HepG2 (cell line): ENCODE results near the gene ADM. TPM values are rescaled to one million over a fixed set of nuclear protein-coding genes. Genes with fewer than 3 reads are reported as not detected.

Experiments
- CBFB ChIP-seq: sonication (generic); formaldehyde crosslinking; IDR thresholded peaks from 2 replicates; pipeline ENCODE4 v1.4.0; 2020; ENCODE audit warnings: missing genetic modification reagents
- CC2D1A ChIP-seq: sonication (generic); formaldehyde crosslinking; IDR thresholded peaks from 2 replicates; pipeline ENCODE4 v1.8.1; 2023; ENCODE audit warnings: mild to moderate bottlenecking, missing genetic modification reagents
- CENPT ChIP-seq: sonication (generic); formaldehyde crosslinking; IDR thresholded peaks from 2 replicates; pipeline ENCODE4 v1.8.0; 2022; ENCODE audit warnings: low read depth, mild to moderate bottlenecking, moderate library complexity, missing genetic modification reagents
- GATAD1 ChIP-seq: IDR thresholded peaks from 2 replicates; pipeline ENCODE4 v1.6.1; 2016; ENCODE audit warnings: missing genetic modification reagents, missing compliant biosample characterization
- HBP1 ChIP-seq: IDR thresholded peaks from 2 replicates; pipeline ENCODE4 v1.6.1; 2016; ENCODE audit warnings: low read depth, control low read depth
- KAT2B ChIP-seq: fragments of 150-350 bp; IDR thresholded peaks from 2 replicates; pipeline ENCODE4 v1.6.1; 2014; ENCODE audit warnings: low read depth, low read length, borderline replicate concordance
- MIER3 ChIP-seq: IDR thresholded peaks from 2 replicates; pipeline ENCODE4 v1.6.1; 2016; ENCODE audit warnings: missing compliant biosample characterization, borderline replicate concordance
- NCOA5 ChIP-seq: sonication (generic); formaldehyde crosslinking; IDR thresholded peaks from 2 replicates; pipeline ENCODE4 v1.4.0; 2020; ENCODE audit warnings: missing genetic modification reagents
- RXRA ChIP-seq: sonication (generic); formaldehyde crosslinking; IDR thresholded peaks from 2 replicates; pipeline ENCODE4 v1.5.1; 2020; ENCODE audit warnings: missing genetic modification reagents
- SALL1 ChIP-seq: sonication (generic); formaldehyde crosslinking; IDR thresholded peaks from 2 replicates; pipeline ENCODE4 v1.8.0; 2022; ENCODE audit warnings: mild to moderate bottlenecking, missing genetic modification reagents
- SCMH1 ChIP-seq: sonication (generic); formaldehyde crosslinking; IDR thresholded peaks from 2 replicates; pipeline ENCODE4 v1.9.0; 2021; ENCODE audit warnings: missing genetic modification reagents, mild to moderate bottlenecking, borderline replicate concordance
- TAF1 ChIP-seq: sonication (generic); formaldehyde crosslinking; IDR thresholded peaks from 2 replicates; pipeline ENCODE4 v1.4.0; 2020; ENCODE audit warnings: missing genetic modification reagents
- TIGD3 ChIP-seq: sonication (generic); formaldehyde crosslinking; IDR thresholded peaks from 2 replicates; pipeline ENCODE4 v1.5.1; 2020; ENCODE audit warnings: mild to moderate bottlenecking, missing genetic modification reagents, borderline replicate concordance
- ZBTB44 ChIP-seq: sonication (generic); formaldehyde crosslinking; IDR thresholded peaks from 2 replicates; pipeline ENCODE4 v1.4.0; 2020; ENCODE audit warnings: missing genetic modification reagents
- ZBTB7A ChIP-seq: sonication (generic); formaldehyde crosslinking; IDR thresholded peaks from 2 replicates; pipeline ENCODE4 v1.8.0; 2022; ENCODE audit warnings: mild to moderate bottlenecking, missing genetic modification reagents
- ZNF34 ChIP-seq: sonication (generic); formaldehyde crosslinking; IDR thresholded peaks from 2 replicates; pipeline ENCODE4 v1.4.0; 2020; ENCODE audit warnings: mild to moderate bottlenecking, missing genetic modification reagents, borderline replicate concordance
- ZNF576 ChIP-seq: sonication (generic); formaldehyde crosslinking; IDR thresholded peaks from 2 replicates; pipeline ENCODE4 v1.4.0; 2020; ENCODE audit warnings: mild to moderate bottlenecking, missing genetic modification reagents
- ZNF609 ChIP-seq: sonication (generic); formaldehyde crosslinking; IDR thresholded peaks from 2 replicates; pipeline ENCODE4 v1.4.0; 2020; ENCODE audit warnings: mild to moderate bottlenecking, missing genetic modification reagents, borderline replicate concordance
- ZNF747 ChIP-seq: sonication (generic); formaldehyde crosslinking; IDR thresholded peaks from 2 replicates; pipeline ENCODE4 v1.8.1; 2023; ENCODE audit warnings: missing genetic modification reagents, mild to moderate bottlenecking, borderline replicate concordance
- ZSCAN29 ChIP-seq: sonication (generic); formaldehyde crosslinking; conservative IDR thresholded peaks from 2 replicates; pipeline ENCODE4 v1.4.0; 2020; ENCODE audit warnings: mild to moderate bottlenecking, missing genetic modification reagents
- polyA plus RNA-seq, 8 experiments: library from polyadenylated mRNA; depleted of rRNA in 3 of 8; stranded (reverse) in 7 of 8; unstranded in 1 of 8; fragments of >200 nt; fragmentation: Illumina TruSeq in 4 of 8; extraction: Trizol in 4 of 8; gene quantifications; 2 replicates each; pipeline versions ENCODE4 v1.2.1 to v1.2.3, GENCODE V29; 2011 to 2016; ENCODE audit warnings: low read depth in 4 of 8, missing spikeins in 1 of 8, mixed read lengths in 1 of 8; ENCODE audit not compliant: insufficient read depth in 1 of 8
- total RNA-seq, 5 experiments: library from RNA; depleted of rRNA; stranded (reverse); fragments of >200 nt; fragmentation: Illumina TruSeq; extraction: Trizol; gene quantifications; 2 replicates each; pipeline ENCODE4 v1.2.3, GENCODE V29; 2016; ENCODE audit warnings: low read depth in 1 of 5

The ADM gene
- total and polyA plus RNA-seq, 2 of the 13 experiments (the other 11 are each of a cell fraction or from before 2014, with no cell fraction given) = 10.7 to 26.1 TPM

- peak; percentile 70 for TF ChIP-seq ZNF609 (CRISPR knock-in tag)
- no peak for TF ChIP-seq RXRA (CRISPR knock-in tag)
- TF ChIP-seq CBFB = no peak
- no peak for TF ChIP-seq KAT2B
- TF ChIP-seq TAF1 (CRISPR knock-in tag) = no peak
- TF ChIP-seq MIER3 (CRISPR knock-in tag) = peak; percentile 27; the same call in 1 of the 2 replicates
- TF ChIP-seq ZNF34 (CRISPR knock-in tag) = no peak
- no peak for TF ChIP-seq CC2D1A (CRISPR knock-in tag)
- TF ChIP-seq ZNF747 (CRISPR knock-in tag) = no peak
- no peak for TF ChIP-seq ZBTB7A (CRISPR knock-in tag)
- TF ChIP-seq CENPT (CRISPR knock-in tag) = no peak
- no peak for TF ChIP-seq SCMH1 (CRISPR knock-in tag)
- TF ChIP-seq ZNF576 (CRISPR knock-in tag) = no peak
- no peak for TF ChIP-seq ZBTB44 (CRISPR knock-in tag)
- TF ChIP-seq TIGD3 (CRISPR knock-in tag) = no peak
- TF ChIP-seq ZSCAN29 (CRISPR knock-in tag) = no peak
- no peak for TF ChIP-seq HBP1 (CRISPR knock-in tag)
- no peak for TF ChIP-seq SALL1 (CRISPR knock-in tag)
- no peak for TF ChIP-seq GATAD1
- no peak for TF ChIP-seq NCOA5 (CRISPR knock-in tag)
Measured at GRCh38 chr11:10285148-10285802, 19.6 kb upstream of the ADM start (continued).
